Measurements from ENCODE around the gene MBD4. TPM values are rescaled to one million over a fixed set of nuclear protein-coding genes. Genes with fewer than 3 reads are reported as not detected.
"Not testable (repeated sequence)": the region's sequence is repeated elsewhere in the genome, so short reads cannot be mapped to it uniquely, and the experiment has no call there.

Gene MBD4
- polyA plus RNA-seq (2013, experiment 1 of 2): 33.6 TPM
- 31.9 TPM for polyA plus RNA-seq (2013, experiment 2 of 2)

DNA sequence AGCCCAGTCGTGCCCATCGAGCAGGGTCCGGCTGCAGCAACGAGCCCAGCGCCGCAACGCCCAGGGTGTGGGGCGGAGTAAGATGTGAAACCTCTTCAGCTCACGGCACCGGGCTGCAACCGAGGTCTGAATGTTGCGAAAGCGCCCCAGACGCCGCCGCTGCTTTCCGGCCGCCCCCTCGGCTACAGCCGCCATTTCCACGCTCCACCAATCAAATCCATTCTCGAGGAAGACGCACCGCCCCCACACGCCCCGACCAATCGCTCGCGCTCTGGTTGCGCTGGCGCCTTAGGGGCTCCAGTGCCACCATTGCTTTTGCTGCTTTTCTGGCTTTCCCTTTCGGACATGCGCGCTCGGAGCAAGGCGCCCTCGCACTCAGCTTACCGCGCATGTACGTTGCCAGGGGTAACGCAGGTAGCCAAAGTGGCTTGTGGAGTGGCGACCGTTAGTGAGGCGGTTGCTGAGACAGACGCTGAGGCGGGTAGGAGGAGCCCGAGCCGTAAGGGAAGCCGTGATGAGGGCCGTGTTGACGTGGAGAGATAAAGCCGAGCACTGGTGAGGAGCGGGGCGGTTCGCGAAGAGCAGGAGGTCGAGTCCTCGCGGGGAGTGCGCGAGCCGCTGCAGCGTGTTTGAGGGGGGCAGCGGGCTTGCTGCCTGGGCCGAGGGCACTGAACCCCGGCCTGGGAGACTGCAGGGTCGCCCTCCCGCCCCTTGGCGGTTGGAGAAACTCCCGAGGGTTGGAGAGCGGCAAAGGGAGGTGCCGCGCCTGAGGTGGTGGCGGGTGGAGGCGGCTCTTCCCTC is at the start of gene MBD4, which contains the start of gene IFT122:
Gene MBD4, minus strand, starts transcription at position 132 of the 801 bp plus-strand sequence. Its CDS starts 115 bp downstream, at position 17.
Gene IFT122, plus strand, starts transcription at position 408 of the 801 bp plus-strand sequence. Its CDS starts 107 bp downstream, at position 515.
- peaks cover 41% of the 10 kb centered on the region for H3K4me1 ChIP-seq (ENCODE audit: control insufficient read depth, insufficient read depth, low read length, poor library complexity, severe bottlenecking)
- peaks cover 24% of the 10 kb centered on the region for H3K36me3 ChIP-seq (ENCODE audit: control insufficient read depth, insufficient read depth, low read length)
- H3K9me3 ChIP-seq (ENCODE audit: control insufficient read depth, low read length): no peaks in the 10 kb centered on the region
- peak within 1 kb of the TSS; percentile 91 for H3K27ac ChIP-seq (ENCODE audit: low read depth, low read length, severe bottlenecking)
- peak within 1 kb of the TSS; percentile 99 for H3K4me3 ChIP-seq (ENCODE audit: extremely low read depth, insufficient read depth, low read length, poor library complexity, severe bottlenecking)
- WGBS, 2 experiments (ENCODE audit: insufficient coverage in 2 of 2): 0 to 1% methylated on average over 59 to 67 of the region's 75 CpGs

DNA sequence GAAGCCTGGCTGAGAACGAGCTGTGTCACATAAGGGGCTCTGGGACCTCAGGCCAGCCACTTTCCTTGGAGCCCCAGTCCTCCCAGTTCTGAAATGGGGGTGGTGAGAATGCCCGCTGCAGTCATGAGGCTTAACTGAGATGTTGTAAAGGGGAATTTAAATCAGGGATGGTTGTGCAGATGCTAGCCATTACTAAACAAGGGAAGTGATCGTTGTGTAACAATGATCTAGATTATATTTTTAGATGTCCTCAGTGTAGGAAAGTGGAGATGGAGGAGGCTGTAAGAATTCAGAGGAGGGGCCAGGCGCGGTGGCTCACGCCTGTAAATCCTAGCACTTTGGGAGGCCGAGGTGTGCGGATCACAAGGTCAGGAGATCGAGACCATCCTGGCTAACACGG is 49.5 kb upstream of the MBD4 start:
- not testable (repeated sequence) for H3K9me3 ChIP-seq (ENCODE audit: control insufficient read depth, low read length); H3K27ac ChIP-seq (ENCODE audit: low read depth, low read length, severe bottlenecking); H3K4me3 ChIP-seq (ENCODE audit: extremely low read depth, insufficient read depth, low read length, poor library complexity, severe bottlenecking)
- H3K36me3 ChIP-seq (ENCODE audit: control insufficient read depth, insufficient read depth, low read length): peaks cover 16% of the 10 kb centered on the region
- 85 to 93% methylated on average over 5 of the region's 10 CpGs for WGBS, 2 experiments (ENCODE audit: insufficient coverage in 2 of 2)
- peaks cover 44% of the 10 kb centered on the region for H3K4me1 ChIP-seq (ENCODE audit: control insufficient read depth, insufficient read depth, low read length, poor library complexity, severe bottlenecking)

DNA sequence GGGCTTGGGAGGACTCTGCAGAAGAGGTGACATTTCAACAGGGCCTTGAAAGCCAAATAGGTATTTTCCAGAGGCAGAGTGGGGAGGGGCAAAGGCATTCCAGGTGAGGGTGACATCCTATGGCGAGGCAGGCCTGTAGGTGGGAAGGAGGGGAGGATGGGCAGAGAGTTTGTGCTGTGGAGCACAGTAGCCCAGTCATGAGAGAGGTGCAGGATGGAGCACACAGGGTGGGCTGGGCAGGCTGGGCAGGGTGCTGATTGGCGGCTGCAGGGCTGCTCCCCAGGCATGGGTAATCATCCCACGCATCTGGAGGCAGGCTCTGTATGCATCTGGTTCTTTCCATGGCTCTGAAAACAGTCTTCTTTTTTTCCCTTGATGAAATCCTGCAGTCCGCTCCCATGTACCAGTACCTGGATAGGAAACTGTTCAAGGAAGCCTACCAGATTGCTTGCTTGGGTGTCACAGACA is 48.2 kb upstream of the MBD4 start:
- not testable (repeated sequence) for H3K9me3 ChIP-seq (ENCODE audit: control insufficient read depth, low read length); H3K4me3 ChIP-seq (ENCODE audit: extremely low read depth, insufficient read depth, low read length, poor library complexity, severe bottlenecking); H3K27ac ChIP-seq (ENCODE audit: low read depth, low read length, severe bottlenecking)
- 81 to 88% methylated on average over 3 to 4 of the region's 4 CpGs for WGBS, 2 experiments (ENCODE audit: insufficient coverage in 2 of 2)
- Histone ChIP-seq H3K36me3 (ENCODE audit: control insufficient read depth, insufficient read depth, low read length) (peaks cover 14% of the 10 kb centered on the region), H3K4me1 (ENCODE audit: control insufficient read depth, insufficient read depth, low read length, poor library complexity, severe bottlenecking) (peaks cover 39% of the 10 kb centered on the region)

DNA sequence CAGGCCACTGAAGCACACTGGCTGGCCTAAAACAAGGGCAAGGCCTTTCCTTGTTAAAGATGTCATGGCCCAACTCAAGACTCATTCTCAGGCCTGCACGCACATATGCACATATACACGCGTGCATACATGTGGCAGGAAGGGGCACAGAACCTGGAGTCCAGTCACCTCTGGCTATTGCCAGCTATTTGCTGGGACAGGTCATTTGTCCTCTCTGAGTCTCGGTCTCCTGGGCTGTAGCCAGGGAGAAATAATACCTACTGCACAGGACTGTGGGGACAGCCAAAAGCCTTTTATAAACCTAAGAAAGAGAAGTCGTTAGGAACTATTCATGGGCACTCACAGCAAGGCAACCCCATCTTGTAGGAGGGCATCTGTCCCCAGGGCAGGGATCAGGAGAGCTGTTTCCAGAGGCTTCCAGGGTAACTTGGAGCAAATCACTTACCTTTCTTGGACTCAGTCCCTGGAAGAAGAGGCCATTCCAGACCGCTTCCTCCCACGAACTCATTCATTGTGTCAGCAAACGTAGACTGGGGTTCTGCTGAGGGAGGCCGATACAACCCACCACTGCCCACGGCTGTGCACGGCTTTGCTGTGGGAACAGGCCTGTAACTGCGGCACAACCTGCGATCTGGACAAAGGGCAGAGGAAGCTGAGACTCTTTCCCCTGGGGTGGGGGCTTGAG is 47.6 kb upstream of the MBD4 start:
- Histone ChIP-seq H3K36me3 (ENCODE audit: control insufficient read depth, insufficient read depth, low read length) (peaks cover 10% of the 10 kb centered on the region), H3K4me3 (ENCODE audit: extremely low read depth, insufficient read depth, low read length, poor library complexity, severe bottlenecking) (no peak overlapping the region), H3K9me3 (ENCODE audit: control insufficient read depth, low read length) (no peaks in the 10 kb centered on the region), H3K4me1 (ENCODE audit: control insufficient read depth, insufficient read depth, low read length, poor library complexity, severe bottlenecking) (peaks cover 41% of the 10 kb centered on the region), H3K27ac (ENCODE audit: low read depth, low read length, severe bottlenecking) (no peak overlapping the region)
- WGBS, 2 experiments (ENCODE audit: insufficient coverage in 2 of 2): 90 to 98% methylated on average over 13 of the region's 13 CpGs

DNA sequence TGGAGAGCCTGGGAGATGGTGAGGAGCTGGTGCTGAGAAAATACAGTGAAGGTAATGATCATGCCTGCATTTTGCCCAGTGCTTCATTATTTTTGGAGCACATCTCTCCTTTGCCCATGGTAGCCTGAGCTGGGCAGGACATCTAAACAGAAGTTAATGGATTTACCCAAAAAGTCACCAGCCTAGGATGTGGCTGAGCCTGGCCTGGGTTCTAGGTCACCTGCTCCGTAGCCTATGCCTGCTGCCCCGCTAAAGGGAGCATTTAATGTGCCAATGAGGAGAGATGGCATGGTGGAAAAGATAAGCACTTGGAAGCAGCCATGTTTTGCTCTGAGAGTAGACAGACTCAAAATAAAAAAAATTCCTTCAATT is 46.9 kb upstream of the MBD4 start:
- no peaks in the 10 kb centered on the region for H3K9me3 ChIP-seq (ENCODE audit: control insufficient read depth, low read length)
- no peak overlapping the region for H3K27ac ChIP-seq (ENCODE audit: low read depth, low read length, severe bottlenecking)
- peaks cover 45% of the 10 kb centered on the region for H3K4me1 ChIP-seq (ENCODE audit: control insufficient read depth, insufficient read depth, low read length, poor library complexity, severe bottlenecking)
- peaks cover 7% of the 10 kb centered on the region for H3K36me3 ChIP-seq (ENCODE audit: control insufficient read depth, insufficient read depth, low read length)
- WGBS, 2 experiments (ENCODE audit: insufficient coverage in 2 of 2): 100% methylated on average over 2 of the region's 2 CpGs; no CpG with 5 or more reads in 1 of the 2 experiments
- no peak overlapping the region for H3K4me3 ChIP-seq (ENCODE audit: extremely low read depth, insufficient read depth, low read length, poor library complexity, severe bottlenecking)

DNA sequence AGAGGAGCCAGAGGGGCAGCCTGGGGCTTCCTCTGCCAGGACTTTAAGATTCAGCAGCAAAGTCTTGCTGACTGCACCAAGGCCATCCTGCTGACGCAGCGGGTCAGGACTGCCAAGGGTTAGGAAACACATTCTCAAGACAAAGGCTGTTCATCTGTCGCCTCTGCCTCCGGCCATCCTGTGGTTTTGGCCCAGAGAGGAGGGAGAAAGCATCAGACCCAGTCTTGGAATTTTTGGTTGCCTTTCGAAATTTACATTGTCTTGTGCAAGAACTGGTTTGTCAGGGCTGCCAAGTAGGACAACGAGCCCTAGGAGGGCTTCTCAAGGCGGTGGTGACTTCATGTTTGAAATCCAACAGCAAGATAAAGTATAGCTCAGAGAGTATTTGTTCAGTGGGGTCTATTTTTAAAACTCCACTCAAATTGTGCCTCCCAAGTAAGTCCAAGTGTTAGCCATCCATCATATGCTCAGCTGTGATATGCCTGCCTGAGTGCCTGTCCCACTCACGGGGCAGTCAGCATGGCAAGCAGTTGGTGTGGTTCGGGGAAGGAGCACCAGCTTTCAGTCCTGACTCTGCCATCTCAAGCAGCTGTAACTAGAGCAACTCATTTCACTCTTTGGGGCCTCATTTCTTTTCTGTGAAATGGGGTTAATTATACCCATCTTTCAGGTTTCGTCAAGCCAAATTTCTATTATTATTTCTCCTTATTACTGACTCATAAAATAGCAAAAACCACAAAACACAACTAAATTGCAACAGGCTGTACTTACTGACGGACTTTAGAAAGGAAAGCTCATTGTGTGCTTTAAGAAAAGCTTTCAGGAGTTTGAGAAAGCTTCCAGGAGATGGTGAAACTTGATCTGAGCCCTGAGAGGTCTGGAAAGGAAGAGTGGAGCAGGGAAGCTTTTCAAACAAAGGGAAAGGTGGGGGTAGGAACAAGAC is 46.2 kb upstream of the MBD4 start:
- Histone ChIP-seq H3K4me1 (ENCODE audit: control insufficient read depth, insufficient read depth, low read length, poor library complexity, severe bottlenecking) (peaks cover 43% of the 10 kb centered on the region), H3K4me3 (ENCODE audit: extremely low read depth, insufficient read depth, low read length, poor library complexity, severe bottlenecking) (no peak overlapping the region)
- WGBS, 2 experiments (ENCODE audit: insufficient coverage in 2 of 2): 80 to 83% methylated on average over 9 to 10 of the region's 11 CpGs

DNA sequence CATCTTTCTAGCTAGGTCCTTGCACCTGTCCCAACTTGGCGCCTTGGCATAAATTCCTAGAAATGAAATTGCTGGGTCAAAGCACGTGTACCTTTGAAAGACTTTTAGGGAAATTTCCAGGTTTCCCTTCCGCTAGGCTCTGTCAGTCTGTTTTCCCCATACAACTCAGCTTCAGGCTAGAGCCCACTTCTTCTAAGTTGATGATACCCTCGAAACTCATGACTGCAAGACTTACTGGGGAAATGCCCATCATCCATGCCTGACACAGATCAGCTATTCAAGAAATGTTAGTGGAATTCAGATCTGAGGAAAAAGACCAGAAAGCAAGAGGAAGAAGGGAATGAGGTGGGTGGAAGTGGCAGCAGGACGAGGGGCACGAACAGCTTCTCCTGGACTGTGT is 45.4 kb upstream of the MBD4 start:
- H3K4me3 ChIP-seq (ENCODE audit: extremely low read depth, insufficient read depth, low read length, poor library complexity, severe bottlenecking); H3K9me3 ChIP-seq (ENCODE audit: control insufficient read depth, low read length); H3K27ac ChIP-seq (ENCODE audit: low read depth, low read length, severe bottlenecking); H3K36me3 ChIP-seq (ENCODE audit: control insufficient read depth, insufficient read depth, low read length): not testable (repeated sequence)
- WGBS, 2 experiments (ENCODE audit: insufficient coverage in 2 of 2): 90 to 100% methylated on average over 2 to 4 of the region's 6 CpGs
- H3K4me1 ChIP-seq (ENCODE audit: control insufficient read depth, insufficient read depth, low read length, poor library complexity, severe bottlenecking): peaks cover 37% of the 10 kb centered on the region

More for the DNA sequence above, 46.2 kb upstream of the MBD4 start:
- no peaks in the 10 kb centered on the region for H3K9me3 ChIP-seq (ENCODE audit: control insufficient read depth, low read length)
- H3K27ac ChIP-seq (ENCODE audit: low read depth, low read length, severe bottlenecking): no peak overlapping the region
- H3K36me3 ChIP-seq (ENCODE audit: control insufficient read depth, insufficient read depth, low read length): peaks cover 4% of the 10 kb centered on the region

DNA sequence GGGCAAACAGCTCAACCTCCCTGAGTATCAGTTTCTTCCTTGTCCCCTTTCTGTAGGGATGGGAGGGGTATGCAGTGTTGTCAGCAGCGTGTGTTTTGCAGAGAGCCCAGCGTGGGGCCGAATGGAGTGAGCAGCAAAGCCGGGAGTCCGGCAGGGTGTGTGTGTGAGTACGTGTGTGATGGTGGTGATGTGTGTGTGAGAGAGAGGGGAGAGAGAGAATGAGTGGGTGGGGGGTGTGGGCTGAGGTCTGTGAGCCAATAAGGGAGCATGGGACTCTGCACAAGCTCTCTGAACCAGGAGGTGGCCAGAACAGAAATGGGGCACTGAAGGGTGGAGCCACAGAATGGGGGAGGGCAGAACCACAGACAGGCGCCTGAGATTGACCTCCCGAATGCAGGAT is 44.1 kb upstream of the MBD4 start:
- 69 to 73% methylated on average over 8 of the region's 8 CpGs for WGBS, 2 experiments (ENCODE audit: insufficient coverage in 2 of 2)
- Histone ChIP-seq H3K4me3 (ENCODE audit: extremely low read depth, insufficient read depth, low read length, poor library complexity, severe bottlenecking) (no peak overlapping the region), H3K27ac (ENCODE audit: low read depth, low read length, severe bottlenecking) (no peak overlapping the region)

DNA sequence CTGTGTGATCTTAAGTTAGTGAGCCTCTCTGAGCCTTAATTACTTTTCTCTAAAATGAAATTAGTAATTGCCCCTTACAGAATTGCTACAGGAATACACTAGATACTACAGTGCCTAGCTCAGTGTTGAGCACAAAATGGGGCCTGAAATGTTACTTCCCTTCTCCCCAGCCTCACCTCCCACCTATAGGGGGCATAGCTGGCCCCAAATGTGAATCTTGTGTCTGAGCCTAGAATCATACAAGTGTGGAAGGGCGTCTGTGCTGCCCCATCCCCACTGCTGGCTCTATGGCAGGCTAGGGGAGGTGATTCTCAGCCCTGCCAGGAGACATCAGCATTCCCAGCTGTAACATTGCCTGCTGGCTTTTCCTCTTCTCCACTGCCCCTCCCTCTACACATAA is 43.0 kb upstream of the MBD4 start:
- H3K27ac ChIP-seq (ENCODE audit: low read depth, low read length, severe bottlenecking): no peak overlapping the region
- no peaks in the 10 kb centered on the region for H3K9me3 ChIP-seq (ENCODE audit: control insufficient read depth, low read length)
- peaks cover 36% of the 10 kb centered on the region for H3K4me1 ChIP-seq (ENCODE audit: control insufficient read depth, insufficient read depth, low read length, poor library complexity, severe bottlenecking)
- 86% methylated on average over 1 of the region's 1 CpG; no CpG with 5 or more reads in 1 of the 2 experiments for WGBS, 2 experiments (ENCODE audit: insufficient coverage in 2 of 2)
- no peak overlapping the region for H3K4me3 ChIP-seq (ENCODE audit: extremely low read depth, insufficient read depth, low read length, poor library complexity, severe bottlenecking)
- H3K36me3 ChIP-seq (ENCODE audit: control insufficient read depth, insufficient read depth, low read length): peaks cover 27% of the 10 kb centered on the region

More for the DNA sequence above, 44.1 kb upstream of the MBD4 start:
- peaks cover 21% of the 10 kb centered on the region for H3K36me3 ChIP-seq (ENCODE audit: control insufficient read depth, insufficient read depth, low read length)
- H3K4me1 ChIP-seq (ENCODE audit: control insufficient read depth, insufficient read depth, low read length, poor library complexity, severe bottlenecking): peaks cover 37% of the 10 kb centered on the region
- no peaks in the 10 kb centered on the region for H3K9me3 ChIP-seq (ENCODE audit: control insufficient read depth, low read length)

DNA sequence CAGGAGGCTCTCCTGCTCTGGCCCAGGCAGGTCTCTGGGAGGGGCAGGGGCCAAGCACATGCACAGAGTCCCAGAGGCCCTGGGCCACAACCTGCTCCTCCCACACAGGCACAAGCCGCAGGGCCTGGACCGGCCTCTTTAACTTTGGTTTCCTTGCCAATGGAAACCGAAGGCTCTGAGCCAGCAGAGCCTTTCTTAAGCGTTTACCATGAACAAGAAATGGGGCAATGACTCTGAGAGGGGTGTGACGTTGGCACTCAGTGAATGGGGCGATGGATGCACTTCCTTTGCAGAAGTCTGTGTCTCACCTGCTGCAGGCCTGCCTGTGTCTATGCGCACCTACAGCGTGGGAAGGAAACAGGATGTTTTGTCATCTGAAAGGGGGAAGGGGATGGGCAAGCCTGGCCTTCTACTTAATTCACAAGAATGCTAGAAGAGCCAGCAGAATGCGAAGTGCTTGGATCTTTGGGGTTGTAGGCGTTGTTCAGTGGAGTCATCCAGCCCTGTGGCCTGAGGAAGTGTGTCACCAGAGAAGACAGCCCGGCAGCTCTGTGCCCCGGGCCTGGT is 42.1 kb upstream of the MBD4 start:
- Histone ChIP-seq H3K27ac (ENCODE audit: low read depth, low read length, severe bottlenecking) (peak overlapping the region; percentile 36), H3K4me1 (ENCODE audit: control insufficient read depth, insufficient read depth, low read length, poor library complexity, severe bottlenecking) (peaks cover 30% of the 10 kb centered on the region), H3K9me3 (ENCODE audit: control insufficient read depth, low read length) (no peaks in the 10 kb centered on the region), H3K36me3 (ENCODE audit: control insufficient read depth, insufficient read depth, low read length) (peaks cover 34% of the 10 kb centered on the region), H3K4me3 (ENCODE audit: extremely low read depth, insufficient read depth, low read length, poor library complexity, severe bottlenecking) (no peak overlapping the region)
- WGBS, 2 experiments (ENCODE audit: insufficient coverage in 2 of 2): 89 to 92% methylated on average over 8 to 12 of the region's 12 CpGs

Measured in mesodermal cell (in vitro differentiated cells).